OCI-M2 (cell line): ENCODE results near the gene SBF2.
"Not testable (repeated sequence)": the region's sequence is repeated elsewhere in the genome, so short reads cannot be mapped to it uniquely, and the experiment has no call there.

Experiments
- DNase-seq: peaks from one replicate; lab custom pipeline; 2025; ENCODE audit not compliant: unreplicated experiment; lab: John Stamatoyannopoulos, UW

The SBF2 gene

DNA sequence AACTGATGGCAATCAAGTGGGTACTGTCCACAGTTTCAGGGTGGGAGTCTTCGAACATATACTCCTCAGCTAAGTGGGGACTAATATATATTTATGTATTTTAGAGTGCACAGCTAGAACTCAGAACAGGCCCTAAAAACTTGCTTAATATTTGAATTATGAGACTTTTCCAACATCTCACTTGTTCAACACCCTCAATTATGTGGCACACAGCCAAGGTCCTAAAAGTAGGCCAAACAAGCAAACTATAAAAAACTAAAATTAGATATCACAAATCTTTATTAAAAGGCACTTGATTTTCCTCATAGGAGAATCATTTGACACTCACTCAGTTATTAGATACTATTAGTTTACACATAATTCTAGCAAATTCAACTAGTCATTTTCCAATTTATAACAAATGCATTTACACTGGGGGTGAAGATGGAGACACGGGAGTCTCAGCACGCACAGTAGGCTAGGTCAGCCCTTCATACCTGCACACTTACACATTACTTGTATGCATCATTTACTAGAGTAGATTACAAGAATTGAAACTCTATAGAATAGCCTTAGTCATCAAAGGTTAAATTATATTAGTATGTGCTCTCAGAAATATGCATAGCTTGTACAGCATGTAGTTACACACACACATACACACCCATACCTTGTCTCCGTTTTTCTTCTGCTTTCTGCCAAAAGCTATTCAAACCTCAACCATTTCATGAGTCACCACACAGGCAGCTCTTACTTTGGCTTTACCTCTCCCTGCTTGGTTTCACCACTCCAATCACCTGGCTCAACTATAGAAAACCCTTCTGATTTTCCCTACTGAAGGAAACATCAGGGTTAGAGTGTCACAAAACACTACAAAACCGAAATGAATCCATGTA, 171.5 kb downstream of the SBF2 start:
- no peak for DNase-seq

DNA sequence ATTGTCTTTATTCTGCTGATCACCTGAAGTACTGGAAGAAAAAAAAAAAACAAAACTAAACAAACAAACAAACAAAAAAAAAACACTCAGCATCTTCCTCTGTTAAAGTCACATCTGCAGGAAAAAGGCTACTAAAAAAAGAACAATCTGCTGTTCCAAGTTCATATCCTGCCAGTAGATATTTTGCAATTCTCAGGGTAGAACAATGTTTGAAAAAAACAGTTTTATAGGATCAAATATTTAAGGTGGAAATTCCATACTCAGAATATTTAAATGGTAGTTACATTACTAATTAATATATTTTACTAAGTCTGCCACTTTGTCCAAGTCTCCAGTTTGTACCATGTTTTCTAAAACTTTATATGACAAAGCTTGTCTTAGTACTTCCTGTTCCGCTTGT, 175.2 kb downstream of the SBF2 start:
- no peak for DNase-seq

DNA sequence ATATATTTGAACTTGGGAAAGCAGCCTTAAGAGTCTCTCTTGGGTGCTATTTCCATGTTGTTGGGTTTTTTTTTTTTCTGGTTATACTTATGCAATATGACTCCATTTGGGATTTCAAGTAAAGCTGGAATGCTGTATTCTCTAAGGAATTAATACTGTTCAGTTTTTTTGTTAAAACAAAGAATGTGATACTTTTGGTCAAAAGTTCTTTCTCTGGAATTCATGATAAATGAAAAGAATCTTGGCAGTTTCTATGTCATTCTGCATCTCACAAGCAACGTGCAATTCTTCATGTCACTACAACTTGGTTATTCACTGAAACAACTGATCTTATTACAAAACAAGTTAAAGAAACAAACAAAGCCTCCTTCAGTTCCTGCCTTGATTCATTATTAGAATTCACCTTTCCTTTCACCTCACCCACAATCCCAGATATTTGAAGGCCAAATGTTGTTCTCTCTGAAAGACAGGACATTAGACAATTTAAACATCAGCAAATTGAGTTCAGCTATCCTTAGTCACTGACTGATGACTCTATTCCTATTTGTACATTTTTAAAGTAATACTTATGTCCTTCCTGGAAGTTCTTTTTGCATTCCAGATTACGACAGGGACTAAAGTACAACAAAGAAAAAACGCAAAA, 176.2 kb downstream of the SBF2 start:
- no peak for DNase-seq

DNA sequence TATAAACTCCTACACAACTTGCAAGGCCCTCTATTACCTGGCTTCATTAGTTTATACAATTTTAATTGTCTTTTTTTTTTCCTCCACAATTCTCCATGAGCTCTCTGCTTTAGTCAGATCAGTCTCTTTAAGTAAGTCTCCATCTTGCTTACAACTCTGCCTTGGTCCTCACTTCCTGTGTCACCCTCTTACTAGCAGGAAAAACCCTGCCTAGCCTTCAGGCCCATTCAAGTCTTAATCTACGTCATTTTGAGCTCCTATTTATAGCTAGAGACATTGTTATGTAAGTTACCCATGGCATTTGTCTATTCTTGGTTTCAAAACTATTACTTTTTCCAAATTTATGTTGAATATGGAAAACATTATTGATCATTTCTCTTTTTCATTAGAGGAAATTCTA, 177.4 kb downstream of the SBF2 start:
- no peak for DNase-seq

DNA sequence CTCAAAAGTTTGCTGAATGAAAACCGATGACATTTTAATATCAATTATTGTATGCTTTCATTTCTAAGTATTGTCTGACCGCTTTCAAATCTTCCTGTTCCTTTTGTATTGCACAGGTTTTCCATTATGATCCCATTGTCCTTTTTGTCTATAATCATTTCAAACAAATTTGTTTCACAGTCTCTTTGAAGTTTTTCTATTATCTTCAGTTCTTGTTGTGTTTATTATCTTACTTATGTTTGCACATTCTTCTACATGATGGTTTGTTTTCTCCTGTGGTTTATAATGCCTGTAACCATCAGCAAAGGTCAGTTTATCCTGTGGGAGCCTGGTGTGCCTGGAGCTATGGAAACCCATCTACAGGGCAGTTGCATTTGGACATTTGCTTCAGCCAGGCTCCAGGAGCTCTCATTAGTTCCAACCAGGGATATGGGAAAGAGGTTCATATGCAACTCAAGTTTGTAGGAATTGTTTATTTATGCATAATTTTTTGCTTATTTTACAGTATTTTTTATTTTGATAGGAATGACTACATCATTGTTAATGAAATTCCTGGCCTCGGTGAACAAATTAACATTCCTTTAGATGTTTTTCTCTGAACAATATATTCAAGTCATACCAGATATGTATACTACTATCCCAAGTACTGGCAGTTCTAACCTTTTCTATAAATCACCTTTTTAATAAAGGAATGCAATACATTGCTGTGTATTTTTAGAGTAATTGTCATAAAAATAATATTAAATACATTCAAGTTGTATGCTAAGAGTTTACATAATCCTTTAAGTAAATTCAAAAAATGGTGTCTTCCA, 179.2 kb downstream of the SBF2 start:
- no peak for DNase-seq

DNA sequence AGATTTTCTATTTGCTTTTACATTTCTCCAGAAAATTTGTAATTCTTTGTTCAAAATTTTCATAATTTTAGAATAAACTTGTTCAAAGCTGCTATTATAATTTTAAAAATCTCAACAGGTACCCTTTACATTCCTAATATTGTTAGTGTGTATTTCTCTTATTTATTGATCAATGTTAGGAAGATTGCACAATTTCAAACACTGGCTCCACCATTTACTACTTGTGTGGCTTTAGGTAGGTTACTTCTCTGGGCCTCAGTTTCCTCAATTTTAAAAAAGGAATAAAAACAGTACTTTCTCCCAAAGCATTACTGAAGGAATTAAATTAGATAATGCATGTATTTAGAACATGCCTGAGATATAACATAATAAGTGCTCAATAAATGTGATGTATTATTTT, 180.2 kb downstream of the SBF2 start:
- no peak for DNase-seq

DNA sequence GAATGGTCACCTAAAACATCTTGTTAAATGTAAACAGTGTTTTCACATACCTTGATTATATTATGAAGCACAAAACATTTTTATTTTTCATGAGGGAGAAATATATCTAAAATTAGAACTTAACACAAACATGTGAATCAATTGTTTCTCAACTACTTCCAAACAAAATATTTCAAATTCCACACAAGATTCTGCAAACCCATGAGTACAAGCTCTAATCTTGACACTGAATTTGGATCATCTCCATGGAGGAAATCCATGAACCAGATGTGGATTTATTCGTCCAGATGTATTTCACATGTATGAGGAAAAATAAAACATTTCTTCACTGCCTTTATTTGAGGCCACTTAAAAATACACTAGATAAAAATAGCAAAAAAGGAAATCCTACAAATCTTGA, 184.2 kb downstream of the SBF2 start:
- DNase-seq: no peak

DNA sequence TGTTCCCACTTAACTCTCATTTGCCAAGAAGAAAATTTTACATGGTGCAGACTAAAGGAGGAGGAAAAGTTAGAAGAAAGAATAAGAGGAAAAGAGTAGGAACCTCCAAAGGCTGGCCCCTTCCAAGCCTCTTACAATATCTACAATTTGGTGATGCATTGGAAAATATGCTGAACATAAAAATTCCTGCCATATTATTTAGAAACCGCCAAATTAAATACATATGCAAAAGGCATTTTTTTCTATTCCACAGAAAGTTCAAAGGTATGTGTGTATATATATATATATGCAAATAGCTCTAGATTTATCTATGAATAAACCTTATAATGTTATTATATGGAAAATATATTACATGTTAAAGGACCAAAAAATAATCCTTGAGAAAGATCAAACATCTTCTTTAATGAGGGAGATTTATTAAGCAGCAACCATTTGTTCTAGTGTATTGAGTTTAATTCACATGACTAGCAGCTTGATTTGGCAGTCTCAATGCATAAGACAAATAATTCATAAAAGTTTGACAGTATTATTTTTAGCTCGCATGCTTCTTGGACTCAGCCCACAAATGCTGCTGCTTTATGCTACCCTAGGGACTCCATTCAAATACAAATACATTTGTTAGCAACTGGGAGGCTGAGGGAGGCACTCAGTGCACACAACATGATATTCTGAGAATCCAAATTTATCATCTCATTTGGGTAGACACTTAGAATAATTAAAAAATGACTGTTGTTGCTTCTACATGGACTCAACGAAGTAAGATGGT, 184.9 kb downstream of the SBF2 start:
- DNase-seq: no peak

DNA sequence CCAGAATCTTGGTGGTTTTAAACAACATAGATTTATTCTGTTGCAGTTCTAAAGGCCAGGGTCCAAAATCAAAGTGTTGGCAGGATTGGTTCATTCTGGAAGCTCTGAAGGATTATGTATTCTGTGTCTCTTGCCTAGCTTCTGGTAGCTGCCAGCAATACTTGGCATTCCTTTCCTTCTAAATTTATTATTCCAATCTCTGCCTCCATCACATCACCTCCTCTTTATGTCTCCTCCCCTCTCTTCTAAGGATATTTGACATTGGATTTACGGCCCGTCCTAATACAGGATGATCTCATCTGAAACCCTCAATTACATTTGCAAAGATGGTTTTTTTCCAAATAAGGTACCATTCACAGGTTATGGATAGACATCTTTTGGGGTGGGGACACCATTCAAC, 186.5 kb downstream of the SBF2 start:
- no peak for DNase-seq

DNA sequence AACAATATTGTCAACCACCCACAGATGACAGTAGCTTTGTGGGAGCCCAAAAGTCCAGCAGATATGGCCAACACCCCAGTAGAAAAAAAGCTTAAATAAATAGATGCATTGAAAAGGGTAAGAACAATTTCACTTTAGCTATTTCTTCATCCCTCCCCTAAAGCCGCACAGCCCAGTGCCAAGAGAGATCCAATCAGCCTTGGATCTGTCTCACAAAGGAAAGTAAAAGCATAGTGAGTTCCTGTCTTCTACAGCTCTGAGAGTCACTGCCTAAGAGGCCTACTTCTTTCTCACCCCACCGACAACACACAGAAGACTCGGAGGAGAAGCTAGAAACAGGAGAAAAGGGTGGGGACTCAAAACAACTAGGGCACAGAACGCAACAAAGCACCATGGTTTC, 196.4 kb downstream of the SBF2 start:
- no peak for DNase-seq

DNA sequence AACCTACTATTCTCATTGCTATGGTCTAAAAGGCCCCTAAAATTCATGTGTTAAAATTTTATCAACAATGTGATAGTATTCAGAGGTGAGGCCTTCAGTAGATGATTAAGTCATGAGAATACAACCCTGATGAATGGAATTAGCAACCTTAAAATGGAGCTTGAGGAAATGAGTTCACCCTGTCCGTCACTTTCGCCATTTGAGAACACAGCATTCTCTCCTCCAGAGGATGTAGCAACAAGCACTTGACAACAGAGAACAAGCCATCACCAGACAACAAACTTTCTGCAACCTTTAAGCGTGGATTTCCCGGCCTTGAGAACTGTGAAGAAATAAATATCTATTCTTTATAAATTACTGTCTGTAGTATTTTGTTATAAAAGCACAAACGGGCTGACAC, 197.0 kb downstream of the SBF2 start:
- DNase-seq: no peak

DNA sequence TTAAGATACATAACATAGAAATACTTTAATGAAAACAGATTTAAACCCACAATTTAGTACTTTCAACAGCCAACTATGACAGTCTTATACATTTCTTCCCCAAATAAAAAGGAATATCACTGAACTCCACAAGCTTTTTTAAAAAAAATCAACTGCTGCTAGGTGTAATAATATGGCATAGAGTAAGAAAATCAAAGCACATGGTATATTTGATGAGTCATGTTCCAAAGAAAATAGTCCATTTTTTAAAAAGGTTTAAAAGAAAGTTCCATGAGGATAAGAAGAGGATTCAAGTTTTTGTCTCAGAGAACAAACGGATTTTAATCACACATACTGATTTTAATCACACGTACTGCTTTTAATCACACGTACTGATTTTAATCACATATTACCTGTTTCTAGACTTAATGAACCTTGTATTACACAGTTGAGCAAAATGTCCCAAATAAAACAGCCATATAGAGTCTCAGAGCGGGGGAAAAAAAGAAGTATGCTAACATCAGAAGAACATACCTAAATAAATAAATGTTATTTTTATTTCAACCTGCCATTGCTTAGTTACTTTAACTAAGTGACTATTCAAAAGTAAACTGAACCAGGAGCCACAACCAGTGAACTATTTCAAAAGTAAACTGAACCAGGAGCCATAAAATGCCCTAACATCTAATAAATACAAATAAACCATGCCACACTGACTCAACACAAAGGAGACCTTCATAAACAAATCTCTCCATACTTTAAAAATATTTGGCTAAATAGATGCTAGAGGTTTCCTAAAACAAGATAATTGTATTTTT, 198.4 kb downstream of the SBF2 start:
- no peak for DNase-seq

DNA sequence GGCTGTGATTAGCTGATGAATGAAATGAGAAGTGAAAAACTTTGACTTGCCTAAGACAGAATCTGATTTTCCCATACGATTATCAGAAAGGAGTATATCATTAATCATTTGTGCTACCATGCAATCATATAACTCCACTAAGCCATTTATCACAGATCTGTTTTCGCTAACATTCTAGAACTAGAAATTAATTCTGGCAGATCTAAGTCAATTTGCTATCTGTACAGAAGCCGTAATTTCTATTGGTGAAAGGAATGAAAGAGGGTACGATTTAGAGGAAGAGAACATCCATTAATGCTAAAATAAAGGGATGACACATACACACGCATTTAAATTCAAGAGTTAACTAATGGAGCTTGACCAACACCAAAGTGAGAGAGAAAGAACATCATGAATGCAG, 201.6 kb downstream of the SBF2 start:
- no peak for DNase-seq

DNA sequence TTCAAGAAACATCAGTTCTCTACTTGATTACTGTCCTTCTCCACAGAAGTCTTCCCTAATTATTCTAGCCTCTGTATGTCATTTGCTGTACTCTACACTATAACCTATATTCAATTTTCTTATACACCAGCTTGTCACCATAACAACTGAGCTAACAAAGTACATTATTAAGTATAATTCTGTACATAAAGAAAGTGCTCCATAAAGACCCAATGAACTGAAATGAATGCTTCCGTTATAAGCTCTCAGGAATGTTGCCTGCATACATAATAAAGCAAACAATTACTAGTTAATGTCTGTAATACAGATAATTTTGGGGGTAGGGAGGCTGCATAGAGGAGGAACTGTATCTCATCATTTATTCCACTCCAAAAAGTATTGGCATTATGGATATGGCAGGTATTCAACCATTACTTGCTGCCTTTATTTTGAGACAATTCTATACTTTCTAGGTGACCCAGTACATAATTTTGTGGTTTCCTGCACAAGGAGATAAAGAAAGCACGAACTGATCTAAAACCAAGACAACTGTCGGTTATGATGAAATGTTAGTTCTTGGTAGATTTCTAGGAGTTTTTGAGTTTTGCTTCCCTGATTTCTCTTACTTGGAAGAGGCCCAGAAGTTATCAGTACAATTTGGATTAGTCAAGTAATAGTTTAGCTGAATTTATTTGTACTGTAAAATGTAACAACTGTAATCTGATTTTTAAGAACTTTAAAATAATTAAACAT, 202.5 kb downstream of the SBF2 start:
- DNase-seq: no peak

DNA sequence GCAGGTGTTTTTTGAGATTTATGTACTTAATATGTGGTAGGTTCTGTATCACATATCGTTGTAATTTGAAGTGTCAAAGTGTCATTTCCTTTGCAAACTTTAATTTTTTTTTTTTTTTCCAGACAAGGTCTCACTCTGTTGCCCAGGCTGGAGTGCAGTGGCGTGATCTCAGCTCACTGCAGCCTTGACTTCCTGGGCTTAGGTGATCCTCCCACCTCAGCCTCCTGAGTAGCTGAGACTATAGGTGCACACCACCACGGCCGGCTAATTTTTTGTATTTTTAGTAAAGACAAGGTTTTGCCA, 206.1 kb downstream of the SBF2 start:
- not testable (repeated sequence) for DNase-seq

DNA sequence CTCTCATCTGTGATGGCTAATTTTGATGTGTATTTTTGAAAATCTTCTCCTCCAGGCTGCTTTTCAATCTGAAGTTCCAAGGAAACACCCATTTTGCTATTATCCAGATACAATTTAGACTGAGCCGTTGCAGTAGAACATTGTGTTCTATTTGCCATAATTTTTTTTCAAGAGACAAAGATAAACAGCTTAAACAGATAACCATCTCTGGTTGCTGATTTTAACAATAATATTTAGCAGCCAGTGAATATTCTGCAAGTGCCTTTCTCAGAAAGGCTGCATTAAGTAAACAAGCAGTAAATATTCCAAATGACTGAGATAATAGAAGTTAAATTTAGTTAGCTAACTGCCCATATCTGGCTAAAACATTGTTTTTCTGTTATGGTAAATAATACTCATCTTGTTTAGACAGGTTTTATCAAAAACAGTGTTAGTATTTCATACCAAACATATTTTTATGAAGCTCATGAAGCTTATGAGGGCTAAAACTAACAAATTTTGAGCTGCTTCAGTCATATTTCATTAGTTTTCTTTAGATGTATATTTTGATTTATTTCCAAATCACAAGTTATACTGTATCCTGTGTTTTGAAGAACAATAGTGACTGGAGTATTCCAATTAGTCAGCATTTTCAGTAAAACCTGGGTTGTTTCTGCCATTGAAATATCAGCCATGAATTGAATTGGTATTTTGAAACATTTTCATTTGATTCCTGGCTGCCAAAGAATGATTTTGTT, 206.7 kb downstream of the SBF2 start:
- no peak for DNase-seq

DNA sequence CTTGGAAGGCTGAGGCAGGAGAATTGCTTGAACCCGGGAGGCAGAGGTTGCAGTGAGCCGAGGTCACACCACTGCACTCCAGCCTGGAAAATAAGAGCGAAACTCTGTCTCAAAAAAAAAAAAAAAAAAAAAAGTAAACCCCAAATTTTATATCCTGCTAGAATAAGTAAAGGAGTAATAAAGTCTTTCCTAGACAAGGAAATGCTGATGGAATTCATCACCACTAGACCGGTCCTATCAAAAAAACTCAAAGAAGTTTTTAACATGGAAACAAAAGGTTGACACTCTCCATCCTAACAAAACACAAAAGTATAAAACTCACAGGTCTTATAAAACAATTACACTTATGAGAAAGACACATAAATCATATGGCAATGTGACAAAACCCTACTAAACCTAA, 213.9 kb downstream of the SBF2 start:
- DNase-seq: no peak

DNA sequence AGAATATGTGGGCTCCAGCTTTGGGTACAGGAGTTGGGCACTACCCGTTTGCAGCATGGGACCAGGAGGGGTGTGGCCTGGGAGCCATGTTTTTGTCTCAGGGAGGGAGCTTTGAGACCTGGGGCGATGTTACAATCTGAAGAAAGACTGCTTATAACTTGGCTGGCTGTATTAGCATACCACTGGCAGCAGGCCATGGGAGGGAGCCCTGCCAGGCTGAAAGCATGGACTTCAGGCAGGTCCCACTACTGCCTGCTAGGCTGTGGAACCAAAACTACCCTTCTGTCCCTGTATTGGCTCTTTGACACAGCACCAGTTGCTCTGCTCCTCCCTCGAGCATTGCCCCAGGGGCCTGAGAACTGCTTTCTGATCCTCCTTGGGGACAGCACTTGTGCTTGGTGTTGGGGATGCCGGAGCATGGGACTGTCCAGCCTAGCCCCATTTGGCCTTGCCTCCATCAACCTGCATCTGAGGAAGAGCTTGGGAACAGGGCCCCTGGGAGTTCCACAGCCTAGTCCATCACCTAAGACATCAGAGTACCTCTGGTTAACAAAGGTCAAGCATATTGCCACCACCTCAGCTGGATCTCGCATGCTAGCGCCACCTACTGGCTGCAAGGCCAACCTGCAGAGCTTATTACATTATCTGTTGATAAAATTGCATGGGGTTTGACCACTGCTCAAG, 217.4 kb downstream of the SBF2 start:
- no peak for DNase-seq

DNA sequence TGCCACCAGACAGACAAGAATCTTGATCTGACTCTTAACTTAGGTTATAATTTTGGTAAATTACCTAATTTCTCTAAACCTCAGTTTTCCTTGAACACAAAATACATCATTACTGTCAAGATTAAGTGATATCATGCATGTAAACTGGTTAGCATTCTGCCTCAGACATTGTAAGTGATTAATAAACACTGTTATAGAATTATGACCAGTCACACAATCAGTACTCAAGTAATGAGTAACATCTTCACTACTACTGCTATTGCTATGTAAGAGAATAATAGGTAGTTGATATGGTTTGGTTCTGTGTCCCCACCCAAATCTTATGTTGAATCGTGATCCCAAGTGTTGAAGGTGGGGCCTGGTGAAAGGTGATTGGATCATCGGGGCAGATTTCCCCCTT, 218.9 kb downstream of the SBF2 start:
- DNase-seq: no peak
